ENCODE results near the gene PHLDA2. TPM values are rescaled to one million over a fixed set of nuclear protein-coding genes. Genes with fewer than 3 reads are reported as not detected.

Gene PHLDA2
- total and polyA plus RNA-seq, 2 experiments from 2014 or later, result 3.8 to 16.5 TPM

DNA sequence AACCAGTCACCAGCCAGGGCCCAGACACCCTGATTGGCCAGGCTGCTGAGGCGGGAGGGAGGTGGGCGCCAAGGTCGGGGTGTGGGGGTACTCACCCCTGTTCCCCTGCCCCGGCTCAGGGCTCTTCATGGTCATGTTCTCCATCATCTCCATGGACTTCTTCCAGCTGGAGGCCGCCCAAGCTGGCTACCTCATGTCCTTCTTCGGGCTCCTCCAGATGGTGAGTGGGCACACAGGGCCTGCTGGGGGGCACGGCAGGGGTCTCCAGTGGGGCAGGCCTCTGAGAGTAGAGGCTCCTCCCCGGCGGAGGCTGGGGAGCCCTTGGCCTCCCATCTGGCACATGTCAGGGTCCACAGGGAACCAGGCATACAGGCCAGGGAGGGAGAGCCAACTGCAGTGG is 10.0 kb downstream of the PHLDA2 start (continued):
- TF ChIP-seq, protein P1, sequence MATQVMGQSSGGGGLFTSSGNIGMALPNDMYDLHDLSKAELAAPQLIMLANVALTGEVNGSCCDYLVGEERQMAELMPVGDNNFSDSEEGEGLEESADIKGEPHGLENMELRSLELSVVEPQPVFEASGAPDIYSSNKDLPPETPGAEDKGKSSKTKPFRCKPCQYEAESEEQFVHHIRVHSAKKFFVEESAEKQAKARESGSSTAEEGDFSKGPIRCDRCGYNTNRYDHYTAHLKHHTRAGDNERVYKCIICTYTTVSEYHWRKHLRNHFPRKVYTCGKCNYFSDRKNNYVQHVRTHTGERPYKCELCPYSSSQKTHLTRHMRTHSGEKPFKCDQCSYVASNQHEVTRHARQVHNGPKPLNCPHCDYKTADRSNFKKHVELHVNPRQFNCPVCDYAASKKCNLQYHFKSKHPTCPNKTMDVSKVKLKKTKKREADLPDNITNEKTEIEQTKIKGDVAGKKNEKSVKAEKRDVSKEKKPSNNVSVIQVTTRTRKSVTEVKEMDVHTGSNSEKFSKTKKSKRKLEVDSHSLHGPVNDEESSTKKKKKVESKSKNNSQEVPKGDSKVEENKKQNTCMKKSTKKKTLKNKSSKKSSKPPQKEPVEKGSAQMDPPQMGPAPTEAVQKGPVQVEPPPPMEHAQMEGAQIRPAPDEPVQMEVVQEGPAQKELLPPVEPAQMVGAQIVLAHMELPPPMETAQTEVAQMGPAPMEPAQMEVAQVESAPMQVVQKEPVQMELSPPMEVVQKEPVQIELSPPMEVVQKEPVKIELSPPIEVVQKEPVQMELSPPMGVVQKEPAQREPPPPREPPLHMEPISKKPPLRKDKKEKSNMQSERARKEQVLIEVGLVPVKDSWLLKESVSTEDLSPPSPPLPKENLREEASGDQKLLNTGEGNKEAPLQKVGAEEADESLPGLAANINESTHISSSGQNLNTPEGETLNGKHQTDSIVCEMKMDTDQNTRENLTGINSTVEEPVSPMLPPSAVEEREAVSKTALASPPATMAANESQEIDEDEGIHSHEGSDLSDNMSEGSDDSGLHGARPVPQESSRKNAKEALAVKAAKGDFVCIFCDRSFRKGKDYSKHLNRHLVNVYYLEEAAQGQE (IDR thresholded peaks at IDR 0.05; ENCODE audit: unreplicated experiment), result no peak
- no peak for TF ChIP-seq EZH2 (IDR thresholded peaks at IDR 0.05; ENCODE audit: low read depth, unreplicated experiment)
- TF ChIP-seq POLR2AphosphoS5 (IDR thresholded peaks at IDR 0.05; ENCODE audit: low read depth), result no peak
- no peak for TF ChIP-seq EZH2phosphoT487 (IDR thresholded peaks at IDR 0.05; ENCODE audit: unreplicated experiment)
- TF ChIP-seq, protein P2, sequence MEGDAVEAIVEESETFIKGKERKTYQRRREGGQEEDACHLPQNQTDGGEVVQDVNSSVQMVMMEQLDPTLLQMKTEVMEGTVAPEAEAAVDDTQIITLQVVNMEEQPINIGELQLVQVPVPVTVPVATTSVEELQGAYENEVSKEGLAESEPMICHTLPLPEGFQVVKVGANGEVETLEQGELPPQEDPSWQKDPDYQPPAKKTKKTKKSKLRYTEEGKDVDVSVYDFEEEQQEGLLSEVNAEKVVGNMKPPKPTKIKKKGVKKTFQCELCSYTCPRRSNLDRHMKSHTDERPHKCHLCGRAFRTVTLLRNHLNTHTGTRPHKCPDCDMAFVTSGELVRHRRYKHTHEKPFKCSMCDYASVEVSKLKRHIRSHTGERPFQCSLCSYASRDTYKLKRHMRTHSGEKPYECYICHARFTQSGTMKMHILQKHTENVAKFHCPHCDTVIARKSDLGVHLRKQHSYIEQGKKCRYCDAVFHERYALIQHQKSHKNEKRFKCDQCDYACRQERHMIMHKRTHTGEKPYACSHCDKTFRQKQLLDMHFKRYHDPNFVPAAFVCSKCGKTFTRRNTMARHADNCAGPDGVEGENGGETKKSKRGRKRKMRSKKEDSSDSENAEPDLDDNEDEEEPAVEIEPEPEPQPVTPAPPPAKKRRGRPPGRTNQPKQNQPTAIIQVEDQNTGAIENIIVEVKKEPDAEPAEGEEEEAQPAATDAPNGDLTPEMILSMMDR (conservative IDR thresholded peaks at IDR 0.05; ENCODE audit: low read depth in 2 of 2), result no peak
- TF ChIP-seq ZNF114 (CRISPR knock-in tag; IDR thresholded peaks at IDR 0.05), result no peak
- TF ChIP-seq JUNB (IDR thresholded peaks at IDR 0.05; ENCODE audit: unreplicated experiment), result no peak

DNA sequence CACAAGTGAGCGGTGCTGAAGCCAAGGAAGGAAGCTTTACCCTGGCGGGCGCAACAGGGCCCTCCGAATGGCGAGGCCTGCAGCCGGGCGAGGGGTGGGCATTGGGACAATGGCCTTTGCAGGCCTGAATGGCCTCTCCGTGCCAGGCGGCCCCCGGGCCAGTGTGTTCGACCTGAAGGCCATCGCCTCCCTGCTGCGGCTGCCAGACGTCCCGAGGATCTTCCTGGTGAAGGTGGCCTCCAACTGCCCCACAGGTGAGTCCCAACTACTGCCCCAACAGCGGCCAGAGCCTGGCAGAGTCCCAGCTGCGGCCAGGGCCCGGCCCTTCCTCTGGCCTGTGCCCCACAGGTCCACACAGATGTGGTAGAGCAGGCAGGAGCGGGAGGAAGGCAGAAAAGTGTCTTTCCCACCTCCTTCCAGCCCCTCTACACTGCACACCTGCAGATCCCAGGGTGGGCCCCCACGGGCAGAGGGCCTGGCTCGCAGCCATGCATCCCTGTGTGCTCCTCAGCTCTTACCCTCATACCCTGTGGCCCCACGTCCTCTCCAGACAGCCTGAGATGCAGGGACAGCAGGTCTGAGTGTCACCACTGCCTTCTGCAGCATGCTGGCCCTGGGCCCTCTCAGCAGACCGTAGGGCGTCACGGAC is 11.3 kb downstream of the PHLDA2 start:
- no peak overlapping the region for H3K27ac ChIP-seq (ENCODE audit: low read depth)
- Mint-ChIP-seq H3K9me3 (no peaks in the 10 kb centered on the region), H3K4me1 (peaks cover 11% of the 10 kb centered on the region), H3K36me3 (ENCODE audit: low read depth) (no peaks in the 10 kb centered on the region), H3K27ac (no peak overlapping the region), H3K4me3 (no peak overlapping the region), H3K27me3 (ENCODE audit: insufficient read depth, low read depth, poor library complexity) (peaks cover 11% of the 10 kb centered on the region)
- no peaks in the 10 kb centered on the region for H3K4me1 ChIP-seq (ENCODE audit: insufficient read depth)
- H2AFZ ChIP-seq, result no peak overlapping the region
- no peaks in the 10 kb centered on the region for H3K36me3 ChIP-seq (ENCODE audit: insufficient read depth)
- H3K4me2 ChIP-seq, result no peak overlapping the region
- H3F3A ChIP-seq (replicated peaks; ENCODE audit: low read depth), result no peaks in the 10 kb centered on the region
- H3K79me2 ChIP-seq (replicated peaks; ENCODE audit: insufficient read depth), result no peaks in the 10 kb centered on the region
- DNase-seq (ENCODE audit: low spot score) (no peak), ATAC-seq (no peak)
- no peaks in the 10 kb centered on the region for H3K27me3 ChIP-seq (ENCODE audit: insufficient read depth)
- no peak overlapping the region for H3K4me3 ChIP-seq
- no peaks in the 10 kb centered on the region for H4K20me1 ChIP-seq (replicated peaks; ENCODE audit: insufficient read depth)
- no peaks in the 10 kb centered on the region for H3K9me2 ChIP-seq (ENCODE audit: insufficient read depth)
- TF ChIP-seq JUNB (IDR thresholded peaks at IDR 0.05; ENCODE audit: unreplicated experiment) (no peak), EZH2phosphoT487 (IDR thresholded peaks at IDR 0.05; ENCODE audit: unreplicated experiment) (no peak), EZH2 (IDR thresholded peaks at IDR 0.05; ENCODE audit: low read depth, unreplicated experiment) (no peak), ZNF331 (CRISPR knock-in tag; IDR thresholded peaks at IDR 0.05; ENCODE audit: low read depth) (no peak)
